Measurements from ENCODE around the gene SREK1. TPM values are rescaled to one million over a fixed set of nuclear protein-coding genes. Genes with fewer than 3 reads are reported as not detected.
"Not testable (repeated sequence)": the region's sequence is repeated elsewhere in the genome, so short reads cannot be mapped to it uniquely, and the experiment has no call there.

Gene SREK1
- total RNA-seq, 1 donor from 2014 or later: 81.1 TPM

- Mint-ChIP-seq H3K9me3 (peaks cover 4% of the 10 kb centered on the region), H3K4me1 (ENCODE audit: unreplicated experiment) (peaks cover 8% of the 10 kb centered on the region), H3K4me3 (no peak overlapping the region), H3K27me3 (no peaks in the 10 kb centered on the region), H3K27ac (peak overlapping the region; percentile 22), H3K36me3 (no peaks in the 10 kb centered on the region)
- no peak for DNase-seq (ENCODE audit: extremely low spot score, unreplicated experiment)
- no peak for TF ChIP-seq CTCF (conservative IDR thresholded peaks at IDR 0.05)
These were observed 63.9 kb downstream of the SREK1 start for GRCh38 chr5:66207800-66208561.

GRCh38 chr5:66209350-66209749 lies 65.2 kb downstream of the SREK1 start:
- Mint-ChIP-seq H3K4me1 (ENCODE audit: unreplicated experiment) (peaks cover 8% of the 10 kb centered on the region), H3K9me3 (peaks cover 4% of the 10 kb centered on the region), H3K4me3 (no peak overlapping the region), H3K27ac (peak overlapping the region; percentile 40), H3K36me3 (no peaks in the 10 kb centered on the region), H3K27me3 (no peaks in the 10 kb centered on the region)
- TF ChIP-seq CTCF (conservative IDR thresholded peaks at IDR 0.05): no peak
- DNase-seq (ENCODE audit: extremely low spot score, unreplicated experiment): no peak

GRCh38 chr5:66209794-66210193 lies 65.7 kb downstream of the SREK1 start:
- Mint-ChIP-seq H3K27me3 (no peaks in the 10 kb centered on the region), H3K9me3 (peaks cover 4% of the 10 kb centered on the region), H3K36me3 (no peaks in the 10 kb centered on the region), H3K4me1 (ENCODE audit: unreplicated experiment) (peaks cover 8% of the 10 kb centered on the region), H3K27ac (no peak overlapping the region), H3K4me3 (no peak overlapping the region)
- no peak for TF ChIP-seq CTCF (conservative IDR thresholded peaks at IDR 0.05)
- no peak for DNase-seq (ENCODE audit: extremely low spot score, unreplicated experiment)

DNA sequence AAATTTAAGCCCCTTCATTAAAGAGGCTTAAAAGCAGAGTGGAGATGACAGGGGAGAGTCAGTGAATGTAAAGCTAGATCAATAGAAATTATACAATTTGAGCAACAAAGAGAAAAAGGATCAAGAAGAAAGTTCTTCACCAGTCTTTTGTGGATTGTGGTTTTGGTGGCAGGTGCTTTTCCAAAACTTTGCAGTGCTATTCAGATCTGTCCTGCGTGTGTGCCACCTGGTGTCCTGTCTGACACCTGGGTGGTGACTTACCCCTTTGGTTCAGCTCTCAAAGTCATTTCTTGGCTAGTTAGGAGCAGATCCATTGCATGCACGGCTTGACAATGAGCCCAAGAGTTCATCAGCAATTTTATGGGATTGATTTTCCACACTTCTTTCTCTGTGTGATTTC lies 69.4 kb downstream of the SREK1 start:
- H3K9me3 Mint-ChIP-seq: peaks cover 4% of the 10 kb centered on the region
- H3K4me1 Mint-ChIP-seq (ENCODE audit: unreplicated experiment): no peaks in the 10 kb centered on the region
- no peaks in the 10 kb centered on the region for H3K36me3 Mint-ChIP-seq
- H3K27ac Mint-ChIP-seq: no peak overlapping the region
- H3K27me3 Mint-ChIP-seq: peaks cover 7% of the 10 kb centered on the region
- no peak for TF ChIP-seq CTCF (conservative IDR thresholded peaks at IDR 0.05)
- DNase-seq (ENCODE audit: extremely low spot score, unreplicated experiment): no peak
- no peak overlapping the region for H3K4me3 Mint-ChIP-seq

- DNase-seq (ENCODE audit: extremely low spot score, unreplicated experiment): no peak
- peaks cover 16% of the 10 kb centered on the region for H3K27me3 Mint-ChIP-seq
- TF ChIP-seq CTCF (conservative IDR thresholded peaks at IDR 0.05): no peak
- no peaks in the 10 kb centered on the region for H3K36me3 Mint-ChIP-seq
- no peak overlapping the region for H3K4me3 Mint-ChIP-seq
- peaks cover 5% of the 10 kb centered on the region for H3K4me1 Mint-ChIP-seq (ENCODE audit: unreplicated experiment)
- H3K9me3 Mint-ChIP-seq: peaks cover 15% of the 10 kb centered on the region
- no peak overlapping the region for H3K27ac Mint-ChIP-seq
These were observed 78.4 kb downstream of the SREK1 start for GRCh38 chr5:66222455-66222854.

- H3K27ac Mint-ChIP-seq; H3K36me3 Mint-ChIP-seq; DNase-seq (ENCODE audit: extremely low spot score, unreplicated experiment); H3K4me1 Mint-ChIP-seq (ENCODE audit: unreplicated experiment); H3K4me3 Mint-ChIP-seq: not testable (repeated sequence)
- peaks cover 11% of the 10 kb centered on the region for H3K27me3 Mint-ChIP-seq
- H3K9me3 Mint-ChIP-seq: peaks cover 15% of the 10 kb centered on the region
These were observed 78.8 kb downstream of the SREK1 start for GRCh38 chr5:66222896-66223295.
